GM12892 (cell line): ENCODE measurements around the gene ZC3H14.

ENCODE experiments used
- POLR2A ChIP-seq: IDR thresholded peaks from 2 replicates; pipeline ENCODE4 v1.6.1; 2011; ENCODE audit warnings: low read depth, low read length, control low read depth
- POLR2AphosphoS5 ChIP-seq: IDR thresholded peaks from 2 replicates; pipeline ENCODE4 v1.6.1; 2011; ENCODE audit warnings: low read depth, low read length, control low read depth

- TF ChIP-seq POLR2AphosphoS5 (no peak), POLR2A (no peak)
Observed at GRCh38 chr14:88515499-88516221, 47.2 kb upstream of the ZC3H14 start.
